Renal cortical epithelial cell (primary cell): ENCODE results near the gene GSTM4. TPM values are rescaled to one million over a fixed set of nuclear protein-coding genes. Genes with fewer than 3 reads are reported as not detected.
"Not testable (repeated sequence)": the region's sequence is repeated elsewhere in the genome, so short reads cannot be mapped to it uniquely, and the experiment has no call there.

Experiments
- DNase-seq: peaks from one replicate; pipeline ENCODE4 v3.0.0-alpha.2; 2011; ENCODE audit warnings: low read depth
- total RNA-seq: library from RNA; depleted of rRNA; stranded (reverse); fragments of >200 nt; gene quantifications from 2 replicates; pipeline ENCODE4 v1.2.3, GENCODE V29; 2014

GSTM4 gene
- total RNA-seq, 1 donor from 2014 or later, result 17.8 TPM

DNA sequence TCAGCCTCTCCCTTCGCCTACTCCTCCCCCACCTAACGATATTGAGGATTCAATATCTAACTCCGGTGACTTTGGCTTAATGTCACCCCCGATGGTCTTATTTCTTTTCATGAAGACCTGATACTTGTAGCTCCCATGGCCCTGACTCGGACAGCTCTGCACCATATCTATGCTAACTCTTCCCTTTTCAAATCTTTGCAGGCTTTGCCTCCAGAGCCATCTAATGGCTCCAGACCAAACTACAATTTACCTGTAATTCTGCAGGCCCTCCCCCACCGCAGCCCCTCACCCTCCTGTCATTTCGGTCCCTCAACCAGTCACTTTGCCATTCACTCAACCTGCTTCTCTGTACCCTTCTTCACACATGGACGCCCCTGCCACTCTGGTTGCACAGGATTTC, 48.3 kb downstream of the GSTM4 start:
- DNase-seq, result no peak

GRCh38 chr1:109705411-109705810, 49.5 kb downstream of the GSTM4 start:
- DNase-seq, result no peak

DNA sequence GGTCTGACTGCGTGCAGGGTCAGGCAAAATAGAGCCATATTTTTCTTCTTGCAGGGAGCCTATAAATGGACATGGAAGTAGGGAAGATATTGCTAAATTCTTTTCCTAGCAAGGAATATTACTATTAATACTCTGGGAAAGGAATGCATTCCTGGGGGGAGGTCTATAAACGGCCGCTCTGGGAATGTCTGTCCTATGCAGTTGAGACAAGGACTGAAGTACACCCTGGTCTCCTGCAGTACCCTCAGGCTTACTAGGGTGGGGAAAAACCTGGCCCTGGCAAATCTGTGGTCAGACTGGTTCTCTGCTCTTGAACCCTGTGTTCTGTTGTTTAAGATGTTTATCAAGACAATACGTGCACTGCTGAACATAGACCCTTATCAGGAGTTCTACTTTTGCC, 53.0 kb downstream of the GSTM4 start:
- not testable (repeated sequence) for DNase-seq

- DNase-seq, result not testable (repeated sequence)
Measured at GRCh38 chr1:109709822-109710221, 53.9 kb downstream of the GSTM4 start.

Other genes starting within 250 kb of the GSTM4 start
- gene PSMA5, start 229.7 kb upstream of the GSTM4 start, total RNA-seq, result 60.9 and 93.9 TPM in 2 replicates
- 0.45 TPM in 1 of 2 replicates, not detected in the other for gene SYPL2, start 189.6 kb upstream of the GSTM4 start, total RNA-seq
- gene ATXN7L2, start 172.2 kb upstream of the GSTM4 start, total RNA-seq, result 1.5 and 1.6 TPM in 2 replicates
- 8.0 and 14.8 TPM in 2 replicates for gene CYB561D1, start 162.0 kb upstream of the GSTM4 start, total RNA-seq
- 1.2 and 4.1 TPM in 2 replicates for gene AMIGO1, start 146.4 kb upstream of the GSTM4 start, total RNA-seq
- gene GPR61, start 116.2 kb upstream of the GSTM4 start, total RNA-seq, result 0.15 TPM in 1 of 2 replicates, not detected in the other
- 25.0 and 25.9 TPM in 2 replicates for gene GNAI3, start 107.5 kb upstream of the GSTM4 start, total RNA-seq
- 0.10 TPM in 1 of 2 replicates, not detected in the other for gene GNAT2, start 36.5 kb upstream of the GSTM4 start, total RNA-seq
- gene AMPD2, start 36.3 kb upstream of the GSTM4 start, total RNA-seq, result 62.7 and 71.7 TPM in 2 replicates
- gene GSTM2, start 12.0 kb downstream of the GSTM4 start, total RNA-seq, result 1.4 and 14.7 TPM in 2 replicates
- 8.0 and 15.1 TPM in 2 replicates for gene GSTM1, start 31.7 kb downstream of the GSTM4 start, total RNA-seq
- not detected in 2 replicates for gene GSTM5, start 56.2 kb downstream of the GSTM4 start, total RNA-seq
- gene GSTM3, start 84.9 kb downstream of the GSTM4 start, total RNA-seq, result 75.2 and 85.6 TPM in 2 replicates
- gene EPS8L3, start 107.8 kb downstream of the GSTM4 start, total RNA-seq, result not detected in 2 replicates